ENCODE measurements around the gene TFR2. TPM values are rescaled to one million over a fixed set of nuclear protein-coding genes. Genes with fewer than 3 reads are reported as not detected.

Gene TFR2
- total and polyA plus RNA-seq, 12 donors, result 0.20 to 0.58 (median 0.49) TPM; not detected in 7

DNA sequence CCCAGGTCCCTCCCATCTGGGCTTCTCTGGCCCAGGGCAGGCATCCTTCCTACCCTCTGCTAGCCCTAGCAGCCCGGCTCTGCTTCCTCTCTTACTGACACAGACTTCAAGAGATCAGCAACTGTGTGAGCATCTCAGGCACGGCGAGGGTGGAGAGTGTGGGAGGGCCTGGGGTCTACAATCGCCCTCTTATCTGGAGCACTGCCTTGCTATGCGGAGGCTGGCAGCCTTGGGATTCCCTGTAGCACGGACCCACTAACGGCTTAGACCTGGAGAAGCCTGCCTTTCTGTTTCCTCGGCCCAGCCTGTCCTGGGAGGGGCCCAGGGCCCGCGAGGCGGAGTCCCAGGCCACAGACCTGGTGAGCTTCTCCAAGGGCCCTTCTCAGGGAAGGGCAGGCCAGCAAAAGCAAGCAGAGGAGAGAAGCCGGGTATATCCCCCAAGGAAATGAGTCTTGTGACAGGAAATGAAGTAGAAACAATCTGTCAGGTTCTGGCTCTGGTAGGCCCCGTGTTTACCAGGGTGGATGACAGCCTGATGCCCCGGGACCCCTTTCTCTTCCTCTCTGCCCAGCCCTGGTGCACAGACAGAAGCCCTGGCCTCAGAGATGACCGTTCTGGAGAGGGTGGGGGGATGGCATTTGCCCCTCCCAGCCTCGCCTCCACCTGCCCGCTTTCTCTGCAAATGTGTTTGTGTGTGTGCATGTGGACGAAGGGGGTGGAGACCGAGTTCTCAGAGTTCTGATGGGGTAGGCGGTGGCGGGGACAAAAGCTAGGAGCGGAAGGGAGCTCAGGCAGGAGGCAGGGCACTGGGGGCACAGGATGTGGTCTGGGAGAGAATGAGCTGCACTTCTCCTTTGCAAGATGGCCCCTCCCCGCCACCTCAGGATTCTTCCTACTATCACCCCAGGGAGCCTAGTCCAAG lies 58.0 kb downstream of the TFR2 start:
- intact Hi-C loops (cut with DNase I), result loop anchor here in 2 of 10 donors (5.0 kb wide), 1 partner anchor 104 kb away; no protein-coding TSS in a partner anchor
- Histone ChIP-seq H3K4me1 (peaks cover 5 to 48% (median 36%) of the 10 kb centered on the region in 9 donors), H3K27me3 (no peaks in the 10 kb centered on the region), H3K27ac (peak overlapping the region; percentile 22 to 98 (median 94)), H3K4me3 (peak overlapping the region in 9 of 10 donors; percentile 80 to 100 (median 97)), H3K36me3 (peaks cover 0 to 47% (median 38%) of the 10 kb centered on the region in 9 donors), H3K9me3 (no peaks in the 10 kb centered on the region)
- TF ChIP-seq, protein P1, sequence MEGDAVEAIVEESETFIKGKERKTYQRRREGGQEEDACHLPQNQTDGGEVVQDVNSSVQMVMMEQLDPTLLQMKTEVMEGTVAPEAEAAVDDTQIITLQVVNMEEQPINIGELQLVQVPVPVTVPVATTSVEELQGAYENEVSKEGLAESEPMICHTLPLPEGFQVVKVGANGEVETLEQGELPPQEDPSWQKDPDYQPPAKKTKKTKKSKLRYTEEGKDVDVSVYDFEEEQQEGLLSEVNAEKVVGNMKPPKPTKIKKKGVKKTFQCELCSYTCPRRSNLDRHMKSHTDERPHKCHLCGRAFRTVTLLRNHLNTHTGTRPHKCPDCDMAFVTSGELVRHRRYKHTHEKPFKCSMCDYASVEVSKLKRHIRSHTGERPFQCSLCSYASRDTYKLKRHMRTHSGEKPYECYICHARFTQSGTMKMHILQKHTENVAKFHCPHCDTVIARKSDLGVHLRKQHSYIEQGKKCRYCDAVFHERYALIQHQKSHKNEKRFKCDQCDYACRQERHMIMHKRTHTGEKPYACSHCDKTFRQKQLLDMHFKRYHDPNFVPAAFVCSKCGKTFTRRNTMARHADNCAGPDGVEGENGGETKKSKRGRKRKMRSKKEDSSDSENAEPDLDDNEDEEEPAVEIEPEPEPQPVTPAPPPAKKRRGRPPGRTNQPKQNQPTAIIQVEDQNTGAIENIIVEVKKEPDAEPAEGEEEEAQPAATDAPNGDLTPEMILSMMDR (IDR thresholded peaks at IDR 0.05), result no peak
- ATAC-seq (no peak), DNase-seq (peak; percentile 53 to 68)
- 47 to 48% methylated on average over 23 of the region's 23 CpGs for WGBS, 2 donors

DNA sequence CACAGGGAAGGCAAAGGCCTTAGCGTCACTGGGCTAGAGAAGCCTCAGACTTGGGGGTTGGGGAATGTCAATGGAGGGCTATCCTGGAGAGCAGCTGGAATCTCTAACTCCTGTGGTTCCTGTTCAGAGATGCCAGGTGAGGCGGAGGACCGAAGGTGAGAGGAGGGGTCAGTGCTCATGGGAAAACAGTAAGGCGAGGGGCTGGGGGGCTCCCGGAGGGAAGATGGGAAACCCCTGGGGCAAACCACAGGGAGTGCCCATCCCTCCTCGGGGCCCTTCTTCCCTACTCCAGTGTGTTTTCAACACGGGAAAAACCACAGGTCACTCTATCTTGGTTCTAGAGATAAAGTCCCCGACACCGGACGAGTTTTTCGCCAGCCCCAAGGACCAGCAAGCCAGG lies 58.7 kb downstream of the TFR2 start:
- intact Hi-C loops (cut with DNase I), result loop anchor here in 2 of 10 donors (5.0 kb wide), 1 partner anchor 105 kb away; no protein-coding TSS in a partner anchor
- H3K36me3 ChIP-seq, result peaks cover 0 to 54% (median 45%) of the 10 kb centered on the region in 9 donors
- H3K9me3 ChIP-seq, result no peaks in the 10 kb centered on the region
- TF ChIP-seq, protein P1 (IDR thresholded peaks at IDR 0.05), result no peak
- no peak for DNase-seq
- H3K4me3 ChIP-seq, result peak overlapping the region in 5 of 10 donors; percentile 80 to 100 (median 97)
- no peaks in the 10 kb centered on the region for H3K27me3 ChIP-seq
- peaks cover 5 to 46% (median 36%) of the 10 kb centered on the region in 9 donors for H3K4me1 ChIP-seq
- no peak for ATAC-seq
- 55 to 60% methylated on average over 11 of the region's 11 CpGs for WGBS, 2 donors
- H3K27ac ChIP-seq, result peak overlapping the region in 8 of 10 donors; percentile 61 to 98 (median 94)

GRCh38 chr7:100582041-100582579 lies 59.2 kb downstream of the TFR2 start:
- peaks cover 5 to 41% (median 36%) of the 10 kb centered on the region in 9 donors for H3K4me1 ChIP-seq
- DNase-seq, result no peak
- WGBS, 2 donors, result 80 to 83% methylated on average over 20 of the region's 20 CpGs
- ATAC-seq, result no peak
- H3K36me3 ChIP-seq, result peaks cover 0 to 60% (median 51%) of the 10 kb centered on the region in 9 donors
- intact Hi-C loops (cut with DNase I), result loop anchor here in 2 of 10 donors (5.0 kb wide), 1 partner anchor 105 kb away; no protein-coding TSS in a partner anchor
- TF ChIP-seq, protein P1 (IDR thresholded peaks at IDR 0.05), result no peak
- no peak overlapping the region for H3K4me3 ChIP-seq
- no peaks in the 10 kb centered on the region for H3K9me3 ChIP-seq
- H3K27me3 ChIP-seq, result no peaks in the 10 kb centered on the region
- peak overlapping the region in 3 of 10 donors; percentile 95 to 97 (median 96) for H3K27ac ChIP-seq

Measured in heart right ventricle (tissue), 16 donors.